ENCODE measurements around the gene C22orf31.
A peak's percentile ranks its signal among the peaks of the same experiment; 100 is the strongest.

Gene C22orf31

GRCh38 chr22:29037340-29037932 lies 24.2 kb downstream of the C22orf31 start:
- TF ChIP-seq POLR2A (IDR thresholded peaks at IDR 0.05; ENCODE audit: low read depth, low read length) = no peak
- DNase-seq (ENCODE audit: insufficient read length, low spot score) (no peak), FAIRE-seq (no peak)

GRCh38 chr22:29032584-29032983 lies 29.0 kb downstream of the C22orf31 start:
- DNase-seq (ENCODE audit: insufficient read length, low spot score) = no peak
- TF ChIP-seq POLR2A (IDR thresholded peaks at IDR 0.05; ENCODE audit: low read depth, low read length) = no peak
- FAIRE-seq = no peak

- TF ChIP-seq POLR2A (IDR thresholded peaks at IDR 0.05; ENCODE audit: low read depth, low read length) = no peak
- FAIRE-seq (no peak), DNase-seq (ENCODE audit: insufficient read length, low spot score) (no peak)
These were observed 29.6 kb downstream of the C22orf31 start for GRCh38 chr22:29032014-29032475.

GRCh38 chr22:29031227-29032011 lies 30.2 kb downstream of the C22orf31 start:
- peak; percentile 66 for DNase-seq (ENCODE audit: insufficient read length, low spot score)
- peak; percentile 17; the same call in 1 of the 2 replicates for TF ChIP-seq POLR2A (IDR thresholded peaks at IDR 0.05; ENCODE audit: low read depth, low read length)
- FAIRE-seq = peak; percentile 50

GRCh38 chr22:29030618-29031226 lies 30.9 kb downstream of the C22orf31 start:
- FAIRE-seq (no peak), DNase-seq (ENCODE audit: insufficient read length, low spot score) (peak; percentile 67)
- no peak for TF ChIP-seq POLR2A (IDR thresholded peaks at IDR 0.05; ENCODE audit: low read depth, low read length)

- TF ChIP-seq POLR2A (IDR thresholded peaks at IDR 0.05; ENCODE audit: low read depth, low read length) = no peak
- no peak for DNase-seq (ENCODE audit: insufficient read length, low spot score)
- FAIRE-seq = no peak
These were observed 31.5 kb downstream of the C22orf31 start for GRCh38 chr22:29030016-29030617.

GRCh38 chr22:29029202-29030000 lies 32.2 kb downstream of the C22orf31 start:
- FAIRE-seq (no peak), DNase-seq (ENCODE audit: insufficient read length, low spot score) (no peak)
- TF ChIP-seq POLR2A (IDR thresholded peaks at IDR 0.05; ENCODE audit: low read depth, low read length) = no peak

DNA sequence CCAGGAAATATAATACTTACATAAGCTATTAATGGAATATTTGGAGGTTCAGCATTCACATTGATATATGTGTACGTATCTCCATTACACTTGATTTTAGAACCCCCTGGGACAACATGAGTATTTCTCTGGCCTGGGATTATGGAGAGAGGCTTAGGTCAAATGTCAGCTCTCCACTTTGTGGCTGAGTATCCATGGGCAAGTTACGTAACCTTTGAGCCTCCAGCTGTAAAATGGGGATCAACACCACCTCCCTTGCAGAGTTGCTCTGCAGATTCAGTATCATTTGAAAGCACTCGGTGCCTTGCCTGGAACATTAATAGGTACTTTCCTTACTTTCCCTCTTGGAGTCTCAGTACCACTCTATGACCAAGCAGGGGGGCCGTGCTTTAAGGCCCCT lies 33.2 kb downstream of the C22orf31 start:
- DNase-seq (ENCODE audit: insufficient read length, low spot score) (no peak), FAIRE-seq (no peak)
- no peak for TF ChIP-seq POLR2A (IDR thresholded peaks at IDR 0.05; ENCODE audit: low read depth, low read length)

DNA sequence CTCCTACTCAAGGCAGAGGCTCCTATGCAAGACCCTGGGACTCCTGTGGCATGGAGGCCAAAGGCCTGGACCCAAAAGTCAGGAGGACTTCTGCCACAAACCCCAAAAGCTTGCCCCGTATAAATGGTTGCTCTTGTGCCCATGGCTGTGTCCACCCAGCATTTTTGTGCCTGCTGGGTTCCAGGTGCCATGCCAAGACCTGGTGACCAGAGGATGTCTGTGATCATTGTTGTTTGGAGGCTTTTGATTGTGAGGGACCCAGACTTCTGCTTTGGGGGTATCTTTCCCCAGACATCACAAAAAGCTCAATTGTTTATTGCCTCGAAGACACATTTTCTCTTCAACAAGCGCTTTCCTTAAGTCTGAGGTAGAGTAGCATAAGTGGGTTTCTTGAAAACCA lies 35.1 kb downstream of the C22orf31 start:
- DNase-seq (ENCODE audit: insufficient read length, low spot score) (no peak), FAIRE-seq (no peak)
- TF ChIP-seq POLR2A (IDR thresholded peaks at IDR 0.05; ENCODE audit: low read depth, low read length) = no peak

DNA sequence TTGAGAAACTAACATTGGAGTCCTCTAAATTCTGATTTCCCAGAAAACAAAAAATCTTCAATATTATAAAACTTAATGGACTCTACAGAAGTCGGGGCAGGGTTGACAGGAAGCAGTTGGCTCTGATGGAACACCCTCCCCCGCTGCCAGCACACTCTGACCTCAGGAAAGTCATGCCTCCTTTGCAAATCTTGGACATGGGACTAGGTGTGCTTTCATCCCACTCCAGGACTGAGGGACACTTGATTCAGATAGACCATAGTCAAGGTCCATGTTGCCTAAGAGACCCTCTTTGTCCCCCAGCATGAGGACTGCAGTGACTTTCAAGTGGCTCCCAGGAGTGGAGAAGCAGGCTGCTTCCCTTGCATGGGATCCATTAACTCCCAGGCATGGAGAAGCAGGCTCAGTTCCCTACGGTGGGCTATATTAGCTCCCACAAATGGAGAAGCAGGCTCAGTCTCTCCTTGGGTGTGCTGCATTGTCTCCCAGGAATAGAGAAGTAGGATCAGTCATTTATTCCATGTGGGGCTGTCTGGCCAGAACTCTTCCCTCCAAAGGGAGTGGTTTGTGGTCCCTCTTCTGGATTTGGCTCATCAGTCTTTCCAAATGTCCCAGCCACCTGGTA lies 38.3 kb downstream of the C22orf31 start:
- no peak for DNase-seq (ENCODE audit: insufficient read length, low spot score)
- no peak for FAIRE-seq
- no peak for TF ChIP-seq POLR2A (IDR thresholded peaks at IDR 0.05; ENCODE audit: low read depth, low read length)

DNA sequence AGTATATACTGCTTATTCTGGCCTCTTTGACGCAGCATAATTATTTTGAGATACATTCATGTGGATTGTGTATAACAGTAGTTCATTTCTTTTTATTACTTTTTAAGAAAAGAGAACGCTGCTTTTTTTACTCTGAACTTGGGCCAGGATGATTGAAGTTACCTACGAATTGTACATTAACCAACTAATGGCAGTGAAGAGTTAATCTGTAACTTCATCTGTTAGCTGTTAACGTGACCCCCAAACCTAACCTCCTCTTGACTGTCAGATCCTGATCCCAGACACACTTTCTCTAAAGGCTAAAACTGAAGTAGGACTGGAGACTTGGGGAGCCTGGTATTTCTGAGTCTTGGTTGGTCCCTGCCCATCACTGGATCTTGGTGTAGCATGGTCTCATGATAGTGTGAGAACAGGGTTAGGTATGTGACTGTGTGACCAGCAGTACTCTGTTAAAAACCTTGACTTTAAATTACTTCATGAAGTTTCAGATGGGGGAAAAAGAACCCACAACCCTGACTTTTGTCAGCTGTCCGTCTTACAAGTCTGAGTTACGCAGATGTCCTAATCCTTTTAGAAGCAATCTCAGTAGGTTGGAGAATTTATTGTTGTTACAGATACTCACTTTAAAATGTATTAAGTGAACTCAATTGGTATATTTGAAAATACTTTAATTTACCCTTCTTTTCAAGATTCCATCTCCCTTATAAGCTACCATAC lies 39.4 kb downstream of the C22orf31 start:
- DNase-seq (ENCODE audit: insufficient read length, low spot score) = no peak
- no peak for FAIRE-seq
- no peak for TF ChIP-seq POLR2A (IDR thresholded peaks at IDR 0.05; ENCODE audit: low read depth, low read length)

Measured in H54 (cell line).